Stimulated activated CD4-positive, alpha-beta T cell treated with anti-CD3 and anti-CD28 coated beads, Interleukin-15, amount 100 ng/mL, for 24 hours (primary cell): ENCODE data around the gene PTMA.
A peak's percentile ranks its signal among the peaks of the same experiment; 100 is the strongest.
"Not testable (repeated sequence)": the region's sequence is repeated elsewhere in the genome, so short reads cannot be mapped to it uniquely, and the experiment has no call there.

ENCODE experiments used
- DNase-seq: peaks from one replicate; pipeline ENCODE4 v3.0.0-alpha.2; 2020

The PTMA gene, protein sequence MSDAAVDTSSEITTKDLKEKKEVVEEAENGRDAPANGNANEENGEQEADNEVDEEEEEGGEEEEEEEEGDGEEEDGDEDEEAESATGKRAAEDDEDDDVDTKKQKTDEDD

GRCh38 chr2:231707927-231708772 lies at the start of gene PTMA:
PTMA (plus strand) TSS chr2:231708525; CDS start chr2:231708707, 182 bp downstream.
- DNase-seq, result peak; percentile 99

GRCh38 chr2:231660073-231660472 lies 48.3 kb upstream of the PTMA start:
- DNase-seq, result not testable (repeated sequence)

GRCh38 chr2:231660860-231661259 lies 47.5 kb upstream of the PTMA start:
- DNase-seq, result no peak

GRCh38 chr2:231661422-231662027 lies 46.8 kb upstream of the PTMA start:
- no peak for DNase-seq

DNA sequence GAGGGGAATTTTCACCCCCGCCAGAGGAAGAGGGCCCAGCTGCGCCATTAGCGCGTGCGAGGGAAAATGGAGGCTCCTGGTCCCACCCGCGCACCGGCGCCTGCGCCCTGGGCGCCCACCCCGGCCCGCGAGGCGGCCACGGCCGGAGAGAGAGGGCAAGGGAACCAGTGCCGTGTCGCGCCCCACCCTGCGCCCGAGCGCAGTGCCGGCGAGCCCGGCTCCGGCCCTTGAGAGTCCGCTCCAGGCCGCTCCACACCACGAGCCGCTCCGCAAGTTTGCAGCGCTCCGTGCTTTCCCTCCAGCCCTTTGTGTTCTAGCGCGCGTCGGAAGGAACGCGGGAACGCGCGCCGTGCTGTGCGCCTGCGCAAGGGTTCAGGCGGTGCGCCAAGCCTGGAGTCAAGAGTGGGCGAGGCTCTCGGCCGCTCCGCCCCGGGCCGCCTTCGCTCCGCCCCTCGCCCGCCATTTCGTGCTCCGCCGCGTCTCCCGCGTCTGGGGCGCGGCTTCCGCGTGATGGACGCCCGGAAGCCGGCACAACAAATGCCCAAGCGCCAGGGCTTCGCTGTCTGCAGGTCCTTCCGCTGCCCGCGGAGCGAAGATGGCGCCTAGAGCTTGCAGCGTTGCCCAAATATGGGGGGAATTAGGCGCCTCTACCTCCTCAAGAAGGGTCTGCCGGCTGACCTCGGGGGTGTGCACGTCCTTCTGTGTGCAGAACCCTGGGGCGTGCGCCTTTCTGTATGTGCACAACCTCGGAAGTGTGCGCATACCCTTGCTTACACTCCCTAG lies 46.1 kb upstream of the PTMA start:
- peak; percentile 95 for DNase-seq

- no peak for DNase-seq
Observed at GRCh38 chr2:231662811-231663457, 45.4 kb upstream of the PTMA start.

GRCh38 chr2:231663458-231664212 lies 44.7 kb upstream of the PTMA start:
- no peak for DNase-seq

DNA sequence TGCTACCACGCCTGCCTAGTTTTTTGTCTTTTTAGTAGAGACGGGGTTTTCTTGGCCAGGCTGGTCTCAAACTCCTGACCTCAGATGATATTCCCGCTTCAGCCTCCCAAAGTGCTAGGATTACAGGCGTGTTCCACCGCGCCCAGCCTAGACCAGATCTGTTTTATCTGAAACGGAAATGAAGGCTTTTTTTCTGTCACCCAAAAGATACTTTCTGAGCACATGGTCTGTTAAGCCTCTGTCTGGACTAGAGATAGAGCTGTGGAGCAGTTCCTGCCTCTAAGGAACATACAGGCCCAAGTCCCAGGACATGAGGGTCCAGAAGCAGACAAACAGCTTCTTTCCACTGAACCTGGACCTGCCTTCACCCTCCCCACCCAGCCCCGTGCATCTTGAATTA lies 43.6 kb upstream of the PTMA start:
- no peak for DNase-seq

DNA sequence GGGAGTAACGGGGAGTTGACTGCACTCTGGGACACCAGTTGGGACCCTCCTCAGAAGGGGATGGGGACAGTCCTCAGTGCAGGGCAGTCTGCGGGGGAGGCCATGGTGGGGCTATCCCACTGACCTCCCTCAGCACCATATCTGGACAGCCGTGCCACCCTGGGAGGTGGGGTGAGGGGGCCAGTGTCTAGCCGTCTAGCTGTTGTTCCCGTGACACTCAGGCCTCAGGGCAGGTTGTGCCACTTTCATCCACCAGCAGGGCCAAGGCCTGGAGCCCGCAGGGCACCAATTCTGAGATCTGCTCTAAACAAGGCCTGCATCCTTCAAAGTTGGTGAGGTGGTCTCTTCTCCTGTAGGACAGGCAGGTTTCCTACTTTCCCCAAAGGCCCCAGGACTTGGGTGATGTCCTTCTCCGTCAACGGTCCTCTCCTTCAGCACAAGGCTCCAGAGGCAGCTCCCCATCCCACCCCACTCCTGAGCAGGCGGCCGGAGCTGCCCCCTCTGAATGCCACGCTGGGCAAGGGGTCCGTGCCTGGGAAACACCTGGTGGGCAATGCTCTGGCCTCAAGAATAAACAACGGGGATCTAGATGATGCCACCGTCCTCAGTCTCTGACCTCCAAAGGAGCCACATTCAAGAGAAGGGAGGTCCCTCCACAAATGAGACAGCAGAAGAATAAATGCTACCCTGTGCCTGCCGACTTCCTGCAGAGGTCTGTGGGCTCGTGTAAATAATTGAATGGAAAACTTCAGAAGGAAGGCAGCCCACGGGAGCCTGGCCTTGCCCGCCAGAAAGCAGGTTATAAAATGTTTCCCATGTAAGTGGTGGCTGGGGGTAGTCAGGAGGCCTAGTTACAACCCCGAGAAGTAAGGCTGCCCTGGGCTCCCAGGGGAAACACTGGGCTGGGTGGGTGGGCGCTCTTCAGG lies 42.8 kb upstream of the PTMA start:
- no peak for DNase-seq

DNA sequence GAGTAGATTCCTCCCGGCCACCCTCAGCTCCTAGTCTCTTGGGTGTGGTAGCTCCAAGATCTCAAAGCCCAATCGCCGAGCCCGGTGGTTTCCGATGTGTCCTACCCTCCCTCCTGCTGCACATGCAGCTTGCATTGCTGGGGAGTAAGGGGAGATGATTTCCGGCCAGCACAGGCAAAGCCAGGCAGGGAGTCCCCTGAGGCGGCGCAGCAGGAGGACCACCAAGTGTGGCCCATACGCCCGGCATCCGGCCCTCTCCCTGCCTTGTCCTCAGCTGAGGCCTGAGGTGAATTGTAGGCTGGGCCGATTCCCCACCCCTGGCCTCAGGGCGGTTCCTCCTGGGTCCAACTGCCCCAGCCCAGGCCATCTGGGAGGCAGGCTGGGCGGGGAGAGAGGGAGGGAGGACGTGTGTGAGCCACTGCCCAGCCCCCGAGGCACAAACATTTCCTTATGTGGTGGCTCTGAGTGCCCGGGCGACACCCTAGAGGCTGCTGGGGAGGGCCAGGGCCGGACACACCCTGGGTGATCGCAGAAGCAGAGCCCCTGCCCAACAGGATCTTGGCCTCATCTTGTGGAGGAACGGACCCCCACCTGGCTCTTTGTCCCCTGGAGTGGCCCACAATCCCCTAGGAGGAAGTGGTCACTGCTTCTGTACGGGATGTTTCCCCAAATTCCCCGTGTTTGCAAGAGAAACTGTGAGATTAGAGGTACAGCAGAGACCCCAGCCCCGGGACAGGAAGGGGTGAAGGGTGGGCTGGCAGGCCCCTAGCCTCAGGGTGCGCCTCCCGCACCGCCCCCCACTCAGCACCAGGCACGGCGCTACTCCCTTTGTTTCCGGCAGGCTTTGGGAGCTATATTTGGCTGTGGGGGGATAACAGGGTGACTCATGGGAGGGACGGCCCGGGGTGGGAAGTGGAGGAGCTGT lies 41.9 kb upstream of the PTMA start:
- DNase-seq, result no peak

DNA sequence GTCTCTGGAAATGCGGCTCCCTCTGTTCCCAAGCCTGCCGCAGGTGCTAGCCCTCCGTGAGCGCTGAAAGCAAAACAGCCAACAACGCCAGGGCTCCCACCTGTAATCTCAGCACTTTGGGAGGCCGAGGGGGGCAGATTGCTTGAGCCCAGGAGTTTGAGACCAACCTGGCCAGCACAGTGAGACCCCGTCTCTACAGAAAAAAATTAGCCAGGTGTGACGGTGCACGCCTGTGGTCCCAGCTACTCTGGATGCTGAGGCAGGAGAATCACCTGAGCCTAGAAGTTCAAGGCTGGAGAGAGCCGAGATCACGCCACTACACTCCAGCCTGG lies 41.3 kb upstream of the PTMA start:
- no peak for DNase-seq

- DNase-seq, result no peak
Observed at GRCh38 chr2:231667496-231667895, 40.8 kb upstream of the PTMA start.

DNA sequence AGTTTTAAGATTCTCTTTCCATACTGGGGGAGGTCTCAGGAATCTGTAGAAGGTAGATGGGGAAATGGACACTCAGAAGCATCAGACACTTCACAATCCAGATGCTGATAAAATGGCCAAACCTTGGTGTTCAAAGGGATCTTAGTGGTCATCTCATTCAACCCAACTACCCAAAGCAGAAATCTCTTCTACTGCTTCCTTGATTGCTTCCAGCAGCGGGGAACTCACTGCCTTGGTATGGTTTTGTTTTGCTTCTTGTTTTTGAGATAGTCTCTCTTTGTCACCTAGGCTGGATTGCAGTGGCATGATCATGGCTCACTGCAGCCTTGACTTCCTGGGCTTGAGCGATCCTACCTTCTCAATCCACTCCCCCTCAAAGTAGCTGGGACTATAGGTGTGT lies 39.3 kb upstream of the PTMA start:
- DNase-seq, result no peak

DNA sequence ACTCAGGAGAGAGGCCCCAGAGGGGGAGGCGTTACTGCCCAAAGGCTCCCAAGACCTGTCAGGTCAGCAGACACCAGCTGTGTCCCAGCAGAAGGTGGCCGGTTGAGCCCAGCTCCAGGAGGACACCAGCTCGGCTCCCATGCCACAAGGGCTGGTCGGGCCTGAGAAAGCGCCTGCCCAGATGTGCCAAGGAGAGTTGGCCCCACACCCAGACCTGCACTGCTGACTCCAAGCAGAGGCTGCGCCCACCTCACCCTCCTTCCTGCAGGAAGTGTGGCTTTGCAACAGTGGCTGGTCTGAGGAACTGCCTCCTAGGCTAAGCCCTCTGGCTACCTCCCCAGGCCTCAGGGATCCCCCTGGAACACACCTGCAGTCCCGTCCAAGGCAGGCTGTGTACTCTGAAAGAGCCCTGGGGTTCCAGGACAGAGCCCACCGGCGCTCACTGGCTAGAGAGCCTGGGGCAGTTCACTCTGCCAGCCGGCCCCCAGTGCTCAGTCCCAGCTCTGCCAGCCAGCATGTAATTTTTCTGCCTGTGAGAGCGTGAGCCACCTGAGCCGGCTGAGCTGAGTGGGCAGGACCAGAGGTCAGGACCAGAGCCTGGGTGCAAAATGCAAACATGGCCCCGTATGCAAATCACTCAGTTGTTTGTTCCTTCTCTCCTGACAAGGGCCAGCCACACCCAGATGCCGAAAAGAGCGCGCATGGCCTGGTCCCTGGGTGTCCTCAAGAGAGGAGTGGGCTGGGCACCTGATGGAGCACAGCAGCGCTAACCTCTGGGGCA lies 36.9 kb upstream of the PTMA start:
- no peak for DNase-seq

DNA sequence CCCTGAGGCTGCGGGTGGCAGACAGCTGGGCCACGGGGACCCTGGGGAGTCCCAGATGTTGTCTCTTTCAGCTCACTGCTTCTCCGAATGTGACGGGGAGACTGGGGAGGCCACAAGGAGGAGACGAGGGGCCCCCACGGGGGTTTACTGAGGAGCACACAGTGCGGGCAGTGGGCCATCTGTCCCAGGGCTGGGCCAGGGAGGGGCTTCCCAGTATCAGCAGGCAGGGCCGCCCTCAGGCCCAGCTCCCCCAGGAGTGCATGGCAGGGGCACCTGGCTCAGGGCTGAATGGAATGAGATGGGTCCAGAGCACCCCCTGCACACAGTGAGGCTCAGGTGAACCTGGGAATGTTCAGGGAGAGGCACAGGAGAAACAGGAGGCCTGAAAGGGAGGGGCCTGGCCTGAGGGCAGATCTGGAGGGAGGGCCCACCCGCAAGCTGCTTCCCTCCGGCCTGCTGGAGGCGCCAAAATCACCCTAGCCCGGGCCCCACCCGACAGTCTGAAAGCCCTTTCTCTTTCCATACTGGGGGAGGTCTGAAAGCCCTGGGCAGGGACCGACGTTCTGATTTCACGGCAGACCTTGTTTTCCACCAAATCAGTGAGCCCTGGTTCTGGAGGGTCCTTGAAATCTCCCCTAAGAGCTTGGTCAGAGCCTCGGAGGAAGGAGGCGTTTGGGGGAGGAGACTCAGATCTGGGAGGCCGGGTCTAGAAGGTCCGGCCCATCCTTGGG lies 35.5 kb upstream of the PTMA start:
- DNase-seq, result peak; percentile 34

DNA sequence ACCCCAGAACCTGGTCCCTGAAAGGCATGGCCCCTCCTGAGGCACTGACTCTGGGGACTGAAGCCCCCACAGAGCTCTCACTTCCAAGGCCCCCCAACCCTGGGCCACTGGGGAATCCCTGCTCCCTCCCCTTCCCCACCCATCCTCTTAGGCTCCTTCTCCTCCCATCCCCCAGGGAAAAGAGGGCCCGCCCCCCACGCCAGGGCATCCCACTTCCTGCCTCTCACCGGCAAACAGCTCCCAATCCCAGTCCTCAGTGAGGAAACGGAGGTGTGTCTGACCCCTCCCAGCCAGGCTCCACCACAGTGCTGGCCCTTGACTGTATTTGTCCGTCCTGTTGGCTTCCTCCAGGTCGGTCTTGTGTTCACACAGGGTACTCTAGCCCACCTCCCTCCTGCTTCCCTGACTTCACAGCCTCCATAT lies 35.0 kb upstream of the PTMA start:
- no peak for DNase-seq

DNA sequence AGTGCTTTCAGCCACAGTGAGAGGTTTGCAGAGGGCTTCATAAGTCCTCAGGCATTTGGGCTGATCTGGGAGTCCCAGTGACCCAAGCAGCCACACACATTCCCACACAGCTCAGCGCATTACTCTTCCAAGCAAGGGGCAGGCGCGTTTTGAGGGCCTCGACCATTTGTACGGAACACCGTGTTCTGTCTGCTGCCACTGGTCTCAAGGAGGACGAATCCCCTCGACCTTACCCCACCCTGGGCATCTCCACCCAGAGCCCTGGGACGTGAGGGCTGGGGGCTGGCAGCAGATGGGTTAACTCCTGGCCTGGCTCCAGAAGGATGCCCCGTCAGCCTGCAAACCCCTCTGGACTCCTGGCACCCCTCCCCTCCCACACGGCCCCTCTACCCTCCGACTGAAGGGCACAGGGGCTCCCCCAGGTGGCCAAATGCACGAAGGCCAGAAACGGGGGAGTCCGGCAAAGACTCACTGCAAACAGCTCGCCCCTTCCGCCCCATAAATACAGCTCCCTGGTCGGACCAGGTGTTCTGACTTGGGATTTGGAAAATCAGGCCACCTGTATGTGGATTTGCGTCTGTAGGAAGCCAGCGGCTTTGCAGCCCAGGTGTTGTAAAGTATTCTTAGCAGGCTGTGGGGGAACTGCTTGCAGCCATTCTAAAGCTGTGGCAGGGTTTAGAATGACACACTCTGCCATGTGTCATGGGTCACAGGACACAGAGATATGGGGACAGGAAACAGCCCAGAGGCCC lies 33.6 kb upstream of the PTMA start:
- DNase-seq, result peak; percentile 76

DNA sequence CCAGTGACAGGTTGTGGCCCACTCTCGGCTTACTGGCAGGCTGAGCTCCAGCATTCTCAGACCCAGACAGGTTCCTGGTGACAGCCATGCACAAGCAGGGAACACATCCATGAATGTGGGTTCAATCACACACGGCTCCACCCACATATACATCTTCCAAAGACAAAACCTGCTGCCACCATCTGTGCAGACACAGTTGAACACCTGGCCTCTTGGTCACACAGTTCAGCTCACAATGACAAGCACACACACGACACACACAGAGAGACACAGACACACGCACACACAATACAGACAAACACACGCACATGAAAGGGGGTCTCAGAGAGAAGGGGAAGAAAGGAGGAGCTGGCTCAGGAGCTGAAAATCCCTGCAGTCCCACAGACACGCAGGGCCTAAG lies 32.1 kb upstream of the PTMA start:
- DNase-seq, result no peak
